ENCODE measurements around the gene PJA2. TPM values are rescaled to one million over a fixed set of nuclear protein-coding genes. Genes with fewer than 3 reads are reported as not detected.

Gene PJA2
- total RNA-seq, 1 donor, result 124 TPM

DNA sequence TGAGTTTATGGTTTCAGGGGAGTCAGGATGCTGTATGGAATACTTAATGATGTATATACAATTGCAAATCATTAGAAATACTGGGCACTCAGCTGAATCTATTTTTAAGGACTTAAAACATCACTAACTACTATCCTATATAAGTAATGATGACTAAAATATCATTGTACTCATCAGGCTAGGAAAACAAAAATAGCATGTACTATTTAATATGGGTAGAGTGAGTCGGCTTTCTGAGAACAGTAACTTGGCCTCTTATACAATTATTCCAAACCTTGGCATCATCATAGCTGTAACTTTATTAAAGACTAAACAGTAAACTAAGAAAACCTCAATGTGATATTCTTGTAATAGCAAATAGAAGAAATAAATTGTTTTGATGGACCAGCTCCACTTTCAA lies 94.5 kb downstream of the PJA2 start:
- TF ChIP-seq, protein P1, sequence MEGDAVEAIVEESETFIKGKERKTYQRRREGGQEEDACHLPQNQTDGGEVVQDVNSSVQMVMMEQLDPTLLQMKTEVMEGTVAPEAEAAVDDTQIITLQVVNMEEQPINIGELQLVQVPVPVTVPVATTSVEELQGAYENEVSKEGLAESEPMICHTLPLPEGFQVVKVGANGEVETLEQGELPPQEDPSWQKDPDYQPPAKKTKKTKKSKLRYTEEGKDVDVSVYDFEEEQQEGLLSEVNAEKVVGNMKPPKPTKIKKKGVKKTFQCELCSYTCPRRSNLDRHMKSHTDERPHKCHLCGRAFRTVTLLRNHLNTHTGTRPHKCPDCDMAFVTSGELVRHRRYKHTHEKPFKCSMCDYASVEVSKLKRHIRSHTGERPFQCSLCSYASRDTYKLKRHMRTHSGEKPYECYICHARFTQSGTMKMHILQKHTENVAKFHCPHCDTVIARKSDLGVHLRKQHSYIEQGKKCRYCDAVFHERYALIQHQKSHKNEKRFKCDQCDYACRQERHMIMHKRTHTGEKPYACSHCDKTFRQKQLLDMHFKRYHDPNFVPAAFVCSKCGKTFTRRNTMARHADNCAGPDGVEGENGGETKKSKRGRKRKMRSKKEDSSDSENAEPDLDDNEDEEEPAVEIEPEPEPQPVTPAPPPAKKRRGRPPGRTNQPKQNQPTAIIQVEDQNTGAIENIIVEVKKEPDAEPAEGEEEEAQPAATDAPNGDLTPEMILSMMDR (IDR thresholded peaks at IDR 0.05; ENCODE audit: insufficient read depth, low read length), result no peak
- no peak overlapping the region for H3K4me3 ChIP-seq (ENCODE audit: low read depth, low read length)
- no peak for DNase-seq (ENCODE audit: low read depth)

- H3K4me3 ChIP-seq (ENCODE audit: low read depth, low read length), result no peak overlapping the region
- DNase-seq (ENCODE audit: low read depth), result no peak
- TF ChIP-seq, protein P1 (IDR thresholded peaks at IDR 0.05; ENCODE audit: insufficient read depth, low read length), result no peak
Measured at GRCh38 chr5:109313127-109313526, 96.6 kb downstream of the PJA2 start.

- no peak overlapping the region for H3K4me3 ChIP-seq (ENCODE audit: low read depth, low read length)
- no peak for DNase-seq (ENCODE audit: low read depth)
- TF ChIP-seq, protein P1 (IDR thresholded peaks at IDR 0.05; ENCODE audit: insufficient read depth, low read length), result no peak
Measured at GRCh38 chr5:109312695-109313094, 97.1 kb downstream of the PJA2 start.

DNA sequence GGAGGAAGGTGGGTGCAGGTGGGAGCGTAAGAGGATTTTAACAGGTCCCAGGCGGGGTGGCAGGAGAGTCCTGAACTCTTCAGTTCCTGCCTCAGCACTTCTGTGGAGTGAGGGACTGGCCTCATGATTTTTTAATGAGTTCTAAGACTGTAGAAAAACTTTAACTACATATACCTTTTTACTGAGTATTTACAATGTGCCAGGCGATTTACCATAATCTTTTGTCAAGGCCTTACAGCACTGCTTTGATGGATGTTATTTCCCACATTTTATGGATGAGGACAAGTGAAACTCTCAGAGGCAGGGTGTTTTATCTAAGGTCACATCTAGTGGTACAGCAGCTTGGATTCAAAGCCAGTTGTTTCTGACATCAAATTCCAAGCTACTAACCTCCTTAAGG lies 99.5 kb downstream of the PJA2 start:
- H3K4me3 ChIP-seq (ENCODE audit: low read depth, low read length), result no peak overlapping the region
- no peak for DNase-seq (ENCODE audit: low read depth)
- TF ChIP-seq, protein P1 (IDR thresholded peaks at IDR 0.05; ENCODE audit: insufficient read depth, low read length), result no peak

GRCh38 chr5:109309326-109310063 lies 100.3 kb downstream of the PJA2 start:
- no peak for DNase-seq (ENCODE audit: low read depth)
- no peak overlapping the region for H3K4me3 ChIP-seq (ENCODE audit: low read depth, low read length)
- TF ChIP-seq, protein P1 (IDR thresholded peaks at IDR 0.05; ENCODE audit: insufficient read depth, low read length), result no peak

DNA sequence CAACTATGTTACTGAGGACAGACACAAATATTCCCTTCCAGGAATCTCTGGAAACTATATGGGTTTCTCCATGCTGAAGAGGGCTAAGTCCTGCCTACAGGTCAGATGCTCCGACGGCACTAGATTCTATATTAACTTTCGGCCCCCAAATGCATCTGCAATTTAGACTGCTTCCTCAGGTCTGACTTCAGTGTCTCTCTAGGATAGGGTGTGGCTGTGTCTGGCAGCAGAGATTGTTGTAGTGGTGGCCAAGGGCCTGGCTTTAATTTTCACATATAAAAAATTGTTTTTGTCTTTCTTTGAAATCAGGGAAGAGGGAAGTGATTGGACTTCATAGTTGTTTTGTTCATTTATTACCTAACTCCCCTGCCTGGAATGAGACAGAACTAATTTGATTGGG lies 101.8 kb downstream of the PJA2 start:
- TF ChIP-seq, protein P1 (IDR thresholded peaks at IDR 0.05; ENCODE audit: insufficient read depth, low read length), result no peak
- DNase-seq (ENCODE audit: low read depth), result no peak

DNA sequence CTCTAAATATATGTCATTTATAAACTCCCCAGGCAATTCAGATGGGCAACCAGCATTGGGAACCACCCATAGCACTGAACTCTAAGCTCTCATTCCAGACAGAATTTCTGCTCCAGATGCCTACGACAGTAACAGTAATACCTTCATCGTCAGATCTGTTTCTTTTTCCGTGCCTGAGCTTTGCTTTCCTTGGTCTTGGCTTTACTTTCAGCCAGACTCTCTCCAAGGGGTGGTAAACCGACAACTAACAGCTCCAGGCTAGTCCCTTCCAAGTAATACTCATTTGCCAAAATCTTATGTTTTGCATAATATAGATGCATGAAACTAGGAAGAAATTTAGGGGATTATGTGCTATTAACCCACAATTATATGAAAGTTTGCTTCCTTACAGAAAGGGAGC lies 102.3 kb downstream of the PJA2 start:
- DNase-seq (ENCODE audit: low read depth), result no peak
- TF ChIP-seq, protein P1 (IDR thresholded peaks at IDR 0.05; ENCODE audit: insufficient read depth, low read length), result no peak

More for the DNA sequence above, 101.8 kb downstream of the PJA2 start:
- H3K4me3 ChIP-seq (ENCODE audit: low read depth, low read length), result no peak overlapping the region

More for the DNA sequence above, 102.3 kb downstream of the PJA2 start:
- no peak overlapping the region for H3K4me3 ChIP-seq (ENCODE audit: low read depth, low read length)
